GM13977 (cell line): ENCODE measurements around the gene RXRB.
"Not testable (repeated sequence)": the region's sequence is repeated elsewhere in the genome, so short reads cannot be mapped to it uniquely, and the experiment has no call there.

ENCODE experiments used
- DNase-seq: peaks from one replicate; pipeline ENCODE4 v3.0.0; 2012; ENCODE audit warnings: low spot score
- CTCF ChIP-seq: IDR thresholded peaks from 2 replicates; pipeline ENCODE4 v1.5.1; 2012; ENCODE audit warnings: mild to moderate bottlenecking, control low read depth; ENCODE audit not compliant: insufficient read depth; ENCODE audit errors: extremely low read depth, missing control alignments
- in situ Hi-C: fragments of 300-500 bp; cut with MboI; formaldehyde crosslinking; loops from one replicate; pipeline ENCODE4 v1.12.0; 2022; ENCODE audit warnings: low sequenced_read_pairs, low pct_unique_long_range_greater_than_20kb, mixed read lengths, inconsistent platforms; ENCODE audit not compliant: unreplicated experiment

RXRB gene

DNA sequence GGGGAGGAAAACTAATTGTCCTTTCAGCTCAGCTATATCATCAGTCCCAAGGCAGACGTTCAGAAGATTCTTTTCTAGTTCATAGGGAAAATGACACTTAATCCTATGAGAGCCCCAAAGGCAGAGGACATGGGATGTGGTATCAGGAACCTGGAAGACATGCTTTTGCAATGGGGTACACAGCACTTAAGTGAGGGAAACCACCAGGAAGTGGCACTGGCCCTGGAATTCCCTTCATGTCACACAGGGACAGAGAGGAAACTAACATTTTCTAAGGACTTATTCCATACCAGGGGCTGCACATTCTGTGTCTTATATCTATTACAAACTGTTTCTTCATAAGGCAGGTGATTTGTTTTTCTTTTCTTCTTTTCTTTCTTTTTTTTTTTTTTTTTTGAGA lies 43.0 kb upstream of the RXRB start:
- no peak for TF ChIP-seq CTCF
- DNase-seq, result no peak
- in situ Hi-C loops, result loop anchor here (10.0 kb wide), 1 partner anchor 239 kb away; the partner anchor contains the start of gene HLA-DOA

DNA sequence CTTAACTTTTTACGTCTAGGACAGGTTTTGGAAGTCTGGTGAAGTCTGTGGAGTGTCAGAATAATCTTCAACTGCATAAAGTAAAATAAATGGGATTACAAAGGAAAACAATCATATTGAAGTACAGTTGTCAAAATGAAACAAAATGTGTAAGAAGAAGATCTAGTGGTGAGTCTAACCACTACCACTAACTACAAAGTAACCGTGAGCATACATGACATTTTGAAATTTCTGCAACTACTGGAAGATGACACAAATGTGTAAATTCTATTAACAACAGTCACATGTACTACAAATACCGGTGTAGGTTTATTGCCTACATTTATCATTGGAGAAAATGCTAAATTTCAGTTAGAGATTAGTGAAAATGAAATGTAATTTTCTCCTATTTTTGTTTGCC lies 41.5 kb upstream of the RXRB start:
- in situ Hi-C loops, result loop anchor here (10.0 kb wide), 1 partner anchor 237 kb away; the partner anchor contains the start of gene HLA-DOA
- DNase-seq, result no peak
- no peak for TF ChIP-seq CTCF

DNA sequence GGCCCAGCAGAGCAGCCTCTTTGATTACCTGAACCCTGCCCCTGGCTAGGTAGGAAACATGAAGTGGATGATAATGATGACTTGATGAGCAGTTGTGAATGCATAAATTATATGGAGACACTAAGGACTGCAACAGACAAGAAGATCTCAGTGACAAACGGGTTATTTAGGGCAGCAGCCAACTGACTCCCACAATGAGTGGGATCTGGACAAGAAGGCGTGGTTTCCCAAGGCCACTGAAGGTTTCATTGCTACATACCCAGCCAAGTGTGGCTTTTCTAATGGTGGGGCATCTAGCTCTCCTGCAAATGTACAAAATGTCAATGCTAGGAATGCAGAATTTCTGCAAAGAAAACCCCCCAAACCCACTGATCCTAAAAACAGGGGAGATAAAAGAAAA lies 37.3 kb upstream of the RXRB start:
- in situ Hi-C loops, result no loop called here
- DNase-seq, result no peak

DNA sequence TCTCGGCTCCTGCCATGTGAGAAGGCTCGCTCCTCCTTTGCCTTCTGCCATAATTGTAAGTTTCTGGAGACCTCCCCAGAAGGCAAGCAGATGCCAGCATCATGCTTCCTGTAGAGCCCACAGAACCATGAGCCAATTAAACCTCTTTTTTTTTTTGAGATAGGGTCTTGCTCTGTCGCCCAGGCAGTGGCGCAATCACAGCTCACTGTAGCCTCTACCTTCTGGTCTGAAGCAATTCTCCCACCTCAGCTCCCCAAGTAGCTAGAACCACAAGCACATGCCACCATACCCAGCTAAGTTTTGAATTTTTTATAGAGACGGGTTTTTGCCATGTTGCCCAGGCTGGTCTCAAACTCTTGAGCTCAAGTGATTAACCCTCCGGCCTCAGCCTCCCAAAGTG lies 36.4 kb upstream of the RXRB start:
- TF ChIP-seq CTCF, result no peak
- no peak for DNase-seq
- in situ Hi-C loops, result no loop called here

More for the DNA sequence above, 37.3 kb upstream of the RXRB start:
- TF ChIP-seq CTCF, result no peak

DNA sequence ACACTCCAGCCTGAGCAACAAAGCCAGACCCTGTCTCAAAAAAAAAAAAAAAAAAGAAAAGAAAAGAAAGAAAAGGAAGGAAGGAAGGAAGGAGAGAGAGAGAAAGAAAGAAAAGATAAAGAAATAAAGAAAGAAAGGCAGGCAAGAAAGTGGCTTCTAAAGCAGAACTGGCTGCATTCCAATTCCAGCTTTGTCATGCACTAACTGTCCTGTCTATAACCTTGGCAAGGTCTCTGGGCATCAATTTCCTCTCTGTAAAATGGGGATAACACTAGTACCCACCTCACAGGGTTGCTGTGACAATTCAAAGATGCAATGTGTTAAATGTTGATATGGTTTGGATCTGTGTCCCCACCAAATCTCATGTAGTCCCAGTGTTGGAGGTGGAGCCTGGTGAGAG lies 35.9 kb upstream of the RXRB start:
- TF ChIP-seq CTCF, result no peak
- no peak for DNase-seq
- in situ Hi-C loops, result no loop called here

DNA sequence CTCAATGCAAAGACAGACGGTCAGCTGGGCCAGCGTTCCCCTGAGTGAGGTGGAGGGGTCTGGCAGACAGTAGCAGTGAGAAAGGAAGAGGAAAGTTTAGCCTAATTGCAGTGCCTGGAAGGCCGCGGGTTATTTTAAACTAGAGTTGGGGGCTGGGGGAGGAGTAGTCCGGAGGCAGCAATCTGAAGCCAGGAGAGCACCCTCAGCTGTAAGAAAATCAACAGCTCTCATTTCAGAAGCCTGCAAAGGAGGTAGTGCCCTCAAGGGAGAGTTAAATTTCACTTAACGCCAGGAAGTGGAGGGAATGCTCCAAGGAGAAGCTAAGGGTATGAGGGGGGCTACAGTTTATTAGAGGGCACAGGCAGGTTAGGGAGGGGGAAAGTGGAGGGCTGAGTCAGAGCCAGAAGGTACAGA lies 34.8 kb upstream of the RXRB start:
- in situ Hi-C loops, result no loop called here
- no peak for DNase-seq
- no peak for TF ChIP-seq CTCF

DNA sequence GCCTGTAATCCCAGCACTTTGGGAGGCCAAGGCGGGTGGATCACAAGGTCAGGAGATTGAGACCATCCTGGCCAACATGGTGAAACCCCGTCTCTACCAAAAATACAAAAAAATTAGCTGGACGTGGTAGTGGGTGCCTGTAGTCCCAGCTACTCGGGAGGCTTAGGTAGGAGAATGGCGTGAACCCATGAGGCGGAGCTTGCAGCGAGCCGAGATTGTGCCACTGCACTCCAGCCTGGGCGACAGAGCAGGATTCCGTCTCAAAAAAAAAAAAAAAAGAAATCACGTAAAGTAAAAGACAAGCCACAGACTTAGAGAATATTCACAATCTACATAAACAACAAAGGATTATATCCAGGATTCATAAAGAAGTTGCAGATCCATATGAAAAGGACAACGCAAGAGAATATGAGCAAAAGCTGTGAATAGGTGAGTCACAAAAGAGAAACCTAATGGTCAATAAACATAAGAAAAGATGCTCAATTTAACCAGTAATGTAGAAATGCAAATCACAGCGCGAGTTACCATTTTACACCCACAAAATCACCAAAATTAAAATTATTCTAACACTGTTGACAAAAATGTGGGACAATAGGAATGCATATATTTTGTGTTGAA lies 26.1 kb upstream of the RXRB start:
- in situ Hi-C loops, DNase-seq: not testable (repeated sequence)
